GM12878 (cell line): ENCODE results near the gene KRT72. TPM values are rescaled to one million over a fixed set of nuclear protein-coding genes. Genes with fewer than 3 reads are reported as not detected.

ENCODE experiments used
- ATAC-seq: fragments of 200-7000 bp; cut with Tn5 transposase; 3 replicates; pipeline ENCODE4 v1.9.1; 2020; ENCODE audit warnings: mild to moderate bottlenecking, moderate library complexity
- BruUV-seq: library from RNA; stranded (reverse); fragments of 400-500 nt; replicated peaks from 2 replicates; lab custom pipeline; 2021; lab: Mats Ljungman, UMichigan
- CTCF ChIA-PET: fragments of 300-600 bp; sonication (Branson Sonifier 250); formaldehyde crosslinking; extraction: SDS; loops from one replicate; lab custom pipeline; 2021; ENCODE audit warnings: inconsistent platforms; lab: Yijun Ruan, JAX
- POLR2A ChIA-PET: fragments of 350-600 bp; formaldehyde crosslinking; extraction: SDS; loops from one replicate; lab custom pipeline; 2021; ENCODE audit warnings: inconsistent platforms; lab: Charles Lee
- RAD21 ChIA-PET: fragments of 300-600 bp; sonication (Branson Sonifier 250); formaldehyde crosslinking; loops from one replicate; lab custom pipeline; 2023; ENCODE audit warnings: antibody characterized with exemption; ENCODE audit not compliant: unreplicated experiment; lab: Charles Lee
- SMC1A ChIA-PET: fragments of 300-600 bp; sonication (Branson Sonifier 250); formaldehyde crosslinking; loops from one replicate; lab custom pipeline; 2023; ENCODE audit not compliant: unreplicated experiment, uncharacterized antibody; lab: Charles Lee
- DNase-seq: peaks from one replicate; pipeline ENCODE4 v3.0.0-alpha.2; 2011; ENCODE audit warnings: low read depth, low spot score
- FAIRE-seq: peaks from 3 replicates; lab custom pipeline; 2011; peaks lifted over from hg19 to GRCh38; lab: Jason Lieb, UNC
- H2AFZ ChIP-seq: 2 replicates; pipeline ENCODE4 v1.6.0; 2011; ENCODE audit warnings: low read depth, low read length, control low read depth; ENCODE audit not compliant: control insufficient read depth
- H3K27ac ChIP-seq: 2 replicates; pipeline ENCODE4 v1.5.1; 2011; ENCODE audit warnings: control low read depth; ENCODE audit not compliant: control insufficient read depth, insufficient read depth
- H3K27me3 ChIP-seq, 2 experiments: replicated peaks in 1 of 2; 2 replicates each; pipeline versions ENCODE4 v1.6.0 to v1.6.1; 2011; ENCODE audit warnings: low read length in 1 of 2; ENCODE audit not compliant: control insufficient read depth in 2 of 2, insufficient read depth in 2 of 2
- H3K36me3 ChIP-seq, 2 experiments: 2 replicates each; pipeline ENCODE4 v1.5.1; 2011; ENCODE audit warnings: low read length in 1 of 2; ENCODE audit not compliant: control insufficient read depth in 2 of 2, insufficient read depth in 2 of 2
- H3K4me1 ChIP-seq: 2 replicates; pipeline ENCODE4 v1.6.1; 2011; ENCODE audit warnings: mild to moderate bottlenecking, low read length, moderate library complexity, mixed read lengths; ENCODE audit not compliant: control insufficient read depth, insufficient read depth
- H3K4me2 ChIP-seq: 2 replicates; pipeline ENCODE4 v1.6.0; 2011; ENCODE audit warnings: control low read depth; ENCODE audit not compliant: control insufficient read depth, insufficient read depth
- H3K4me3 ChIP-seq: fragments of 200-600 bp; sonication (generic); 2 replicates; pipeline ENCODE4 v1.5.1; 2016
- H3K79me2 ChIP-seq: 2 replicates; pipeline ENCODE4 v1.6.0; 2011; ENCODE audit warnings: low read length; ENCODE audit not compliant: control insufficient read depth, insufficient read depth
- H3K9ac ChIP-seq: 2 replicates; pipeline ENCODE4 v1.8.0; 2011; ENCODE audit warnings: low read length, control low read depth, mixed read lengths; ENCODE audit not compliant: control insufficient read depth, insufficient read depth
- H3K9me3 ChIP-seq: replicated peaks from 3 replicates; pipeline ENCODE4 v1.5.1; 2011; ENCODE audit warnings: mild to moderate bottlenecking, low read length; ENCODE audit not compliant: control insufficient read depth, insufficient read depth
- H4K20me1 ChIP-seq: 2 replicates; pipeline ENCODE4 v1.6.0; 2011; ENCODE audit not compliant: control insufficient read depth, insufficient read depth
- BCL11A ChIP-seq: IDR thresholded peaks from 2 replicates; pipeline ENCODE4 v1.6.1; 2011; ENCODE audit warnings: low read depth, low read length
- PAX5 ChIP-seq: IDR thresholded peaks from 2 replicates; pipeline ENCODE4 v1.6.1; 2011; ENCODE audit warnings: low read depth, low read length, borderline replicate concordance
- POLR2AphosphoS5 ChIP-seq: IDR thresholded peaks from 2 replicates; pipeline ENCODE4 v1.6.1; 2011; ENCODE audit warnings: mild to moderate bottlenecking, low read length, inconsistent platforms
- RCOR1 ChIP-seq: conservative IDR thresholded peaks from 2 replicates; pipeline ENCODE4 v1.6.1; 2012; ENCODE audit warnings: low read depth, low read length, improper control_type of control experiment
- RFX5 ChIP-seq: IDR thresholded peaks from 2 replicates; pipeline ENCODE4 v1.6.1; 2011; ENCODE audit warnings: low read depth, low read length, improper control_type of control experiment
- SIN3A ChIP-seq: IDR thresholded peaks from 2 replicates; pipeline ENCODE4 v1.6.1; 2012; ENCODE audit warnings: low read depth, low read length, improper control_type of control experiment
- ZBTB33 ChIP-seq: fragments of 450-650 bp; IDR thresholded peaks from 2 replicates; pipeline ENCODE4 v1.6.1; 2017; ENCODE audit warnings: mild to moderate bottlenecking
- ZNF274 ChIP-seq: IDR thresholded peaks from one replicate; pipeline ENCODE4 v1.8.0; 2011; ENCODE audit not compliant: insufficient read length, insufficient read depth
- WGBS: methylation state at CpG from one replicate; pipeline ENCODE4 v1.1.6; 2016; ENCODE audit warnings: low lambda C conversion rate; ENCODE audit not compliant: insufficient replicate concordance, insufficient coverage; ENCODE audit errors: missing lambda C conversion rate; 5-methylcytosine and 5-hydroxymethylcytosine counted together
- in situ Hi-C: fragments of 300-500 bp; cut with MboI; formaldehyde crosslinking; loops from 9 replicates; pipeline ENCODE4 v1.14.3; 2018; ENCODE audit warnings: mixed read lengths
- intact Hi-C: fragments of 100-400 bp; cut with micrococcal nuclease; formaldehyde crosslinking; loops from one replicate; pipeline ENCODE4 v1.14.2; 2022; ENCODE audit not compliant: unreplicated experiment
- polyA plus RNA-seq, 11 experiments: library from polyadenylated mRNA; depleted of rRNA in 4 of 11; unstranded in 6 of 11; stranded (reverse) in 5 of 11; fragments of >200 nt; fragmentation: Nextera tagmentation in 4 of 11; fragmentation: Illumina TruSeq in 1 of 11; extraction: Ambion mirVana in 4 of 11; extraction: Trizol in 1 of 11; gene quantifications; 1 replicate in 1 of 11; 2 replicates in 10 of 11; pipeline versions ENCODE4 v1.2.1 to v1.2.3, GENCODE V29; 2011 to 2016; ENCODE audit warnings: inconsistent platforms in 2 of 11, missing spikeins in 2 of 11, low read depth in 1 of 11
- total RNA-seq, 4 experiments: library from RNA; depleted of rRNA in 3 of 4; stranded (reverse); fragments of >200 nt in 3 of 4; fragmentation: Illumina TruSeq in 1 of 4; extraction: Trizol in 1 of 4; gene quantifications; 2 replicates each; pipeline versions ENCODE4 v1.2.1 to v1.2.3, GENCODE V29; 2013 to 2021
- TF ChIP-seq, protein P1 (sequence below): IDR thresholded peaks from 2 replicates; pipeline ENCODE4 v1.6.1; 2012; ENCODE audit warnings: low read depth, low read length, improper control_type of control experiment

Gene KRT72
- total and polyA plus RNA-seq, 10 of the 15 experiments (the other 5 are each of a cell fraction or from before 2014, with no cell fraction given), result not detected

GRCh38 chr12:52552055-52552454, 49.2 kb downstream of the KRT72 start:
- WGBS, result 0% methylated on average over 5 of the region's 5 CpGs
- Histone ChIP-seq H3K4me2 (no peak overlapping the region), H3K79me2 (no peaks in the 10 kb centered on the region), H2AFZ (no peak overlapping the region), H3K27ac (no peak overlapping the region), H3K9me3 (no peaks in the 10 kb centered on the region), H3K27me3 (peaks cover 5 to 7% of the 10 kb centered on the region in 2 experiments), H3K9ac (no peak overlapping the region), H4K20me1 (no peaks in the 10 kb centered on the region), H3K36me3 (no peaks in the 10 kb centered on the region), H3K4me1 (no peaks in the 10 kb centered on the region), H3K4me3 (no peak overlapping the region)
- ChIA-PET CTCF (no interaction called here), RAD21 (no interaction called here), POLR2A (no interaction called here), SMC1A (no interaction called here)
- intact Hi-C loops, result no loop called here
- TF ChIP-seq POLR2AphosphoS5, result no peak
- TF ChIP-seq RCOR1, result no peak
- no peak for TF ChIP-seq ZNF274
- no peak for TF ChIP-seq PAX5
- no peak for TF ChIP-seq RFX5
- TF ChIP-seq BCL11A, result no peak
- TF ChIP-seq, protein P1, sequence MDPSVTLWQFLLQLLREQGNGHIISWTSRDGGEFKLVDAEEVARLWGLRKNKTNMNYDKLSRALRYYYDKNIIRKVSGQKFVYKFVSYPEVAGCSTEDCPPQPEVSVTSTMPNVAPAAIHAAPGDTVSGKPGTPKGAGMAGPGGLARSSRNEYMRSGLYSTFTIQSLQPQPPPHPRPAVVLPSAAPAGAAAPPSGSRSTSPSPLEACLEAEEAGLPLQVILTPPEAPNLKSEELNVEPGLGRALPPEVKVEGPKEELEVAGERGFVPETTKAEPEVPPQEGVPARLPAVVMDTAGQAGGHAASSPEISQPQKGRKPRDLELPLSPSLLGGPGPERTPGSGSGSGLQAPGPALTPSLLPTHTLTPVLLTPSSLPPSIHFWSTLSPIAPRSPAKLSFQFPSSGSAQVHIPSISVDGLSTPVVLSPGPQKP, result no peak
- TF ChIP-seq SIN3A, result no peak
- TF ChIP-seq ZBTB33, result no peak
- ATAC-seq (no peak), DNase-seq (no peak), FAIRE-seq (no peak)
- in situ Hi-C loops, result no loop called here
- BruUV-seq, result no TSS peak
